Mucosa of descending colon (tissue), 3 donors: ENCODE measurements around the gene B4GALT1. TPM values are rescaled to one million over a fixed set of nuclear protein-coding genes. Genes with fewer than 3 reads are reported as not detected.

Experiments
- ATAC-seq: fragments of 200-7000 bp; cut with Tn5 transposase; one replicate; pipeline ENCODE4 v1.9.1; 2020; ENCODE audit warnings: mild to moderate bottlenecking, moderate library complexity
- DNase-seq, 3 donors: peaks; one replicate each; pipeline ENCODE4 v3.0.0-alpha.2; 2020
- H3K36me3 ChIP-seq: fragments of 200-600 bp; one replicate; pipeline ENCODE4 v1.8.0; 2021; ENCODE audit warnings: low read depth, mild to moderate bottlenecking
- H3K4me1 ChIP-seq: fragments of 200-600 bp; one replicate; pipeline ENCODE4 v1.8.0; 2021; ENCODE audit warnings: low read depth, mild to moderate bottlenecking
- H3K4me3 ChIP-seq: fragments of 200-600 bp; one replicate; pipeline ENCODE4 v1.8.0; 2021; ENCODE audit warnings: mild to moderate bottlenecking
- H3K9me3 ChIP-seq: fragments of 200-600 bp; one replicate; pipeline ENCODE4 v1.8.0; 2021; ENCODE audit warnings: mild to moderate bottlenecking
- CTCF ChIP-seq: fragments of 200-600 bp; IDR thresholded peaks from one replicate; pipeline ENCODE4 v1.8.0; 2022; ENCODE audit warnings: antibody characterized with exemption, mild to moderate bottlenecking
- intact Hi-C, 2 donors: fragments of 100-400 bp; cut with DNase I in 1 of 2; cut with micrococcal nuclease in 1 of 2; formaldehyde crosslinking; loops; one replicate each; pipeline versions ENCODE4 v1.11.0 to v1.11.1; 2022; cut with DNase I, micrococcal nuclease
- total RNA-seq, 3 donors: library from RNA; stranded (reverse); fragmentation: NEBNext Ultra II Directional in 2 of 3; extraction: Animal tissue kit (Norgen Biotek cat#: 25700) in 2 of 3; gene quantifications; one replicate each; pipeline versions ENCODE4 v1.2.1 to v1.2.4, GENCODE V29; 2021 to 2023
- donor health status: DM: no; HTN: no; CAD: no; lungs with moderate emphysema.
- donor health status: DM: no; HTN: no; CAD: no.
- donor health status: DM: no; HTN: yes; CAD: no.

Gene B4GALT1
- total RNA-seq, 3 donors from 2014 or later = 66.0 to 203 (median 103) TPM

- TF ChIP-seq CTCF = no peak
- H3K4me3 ChIP-seq = no peak overlapping the region
- ATAC-seq = peak; percentile 85
- intact Hi-C loops = no loop called here
- H3K36me3 ChIP-seq = no peaks in the 10 kb centered on the region
- peak; percentile 48 to 78 (median 51) for DNase-seq
- no peaks in the 10 kb centered on the region for H3K4me1 ChIP-seq
- no peaks in the 10 kb centered on the region for H3K9me3 ChIP-seq
Measured at GRCh38 chr9:33202552-33203201, 35.5 kb upstream of the B4GALT1 start.

GRCh38 chr9:33202018-33202417 is 34.9 kb upstream of the B4GALT1 start:
- peak; percentile 7 for ATAC-seq

GRCh38 chr9:33198165-33198564 is 31.0 kb upstream of the B4GALT1 start:
- Histone ChIP-seq H3K4me1 (no peaks in the 10 kb centered on the region), H3K36me3 (no peaks in the 10 kb centered on the region), H3K9me3 (no peaks in the 10 kb centered on the region), H3K4me3 (no peak overlapping the region)
- peak; percentile 32 for ATAC-seq
- TF ChIP-seq CTCF = no peak
- DNase-seq = no peak
- intact Hi-C loops = no loop called here

More at GRCh38 chr9:33202018-33202417, 34.9 kb upstream of the B4GALT1 start:
- no peaks in the 10 kb centered on the region for H3K9me3 ChIP-seq
- H3K4me3 ChIP-seq = no peak overlapping the region
- no peak for TF ChIP-seq CTCF
- no peaks in the 10 kb centered on the region for H3K4me1 ChIP-seq
- no peaks in the 10 kb centered on the region for H3K36me3 ChIP-seq
- no peak for DNase-seq
- intact Hi-C loops = no loop called here

GRCh38 chr9:33197279-33198152 is 30.4 kb upstream of the B4GALT1 start:
- H3K36me3 ChIP-seq = no peaks in the 10 kb centered on the region
- no peak for TF ChIP-seq CTCF
- H3K9me3 ChIP-seq = no peaks in the 10 kb centered on the region
- H3K4me1 ChIP-seq = no peaks in the 10 kb centered on the region
- intact Hi-C loops = no loop called here
- DNase-seq = peak in 1 of 3 donors; percentile 23
- no peak overlapping the region for H3K4me3 ChIP-seq
- peak; percentile 54 for ATAC-seq

GRCh38 chr9:33196736-33197135 is 29.6 kb upstream of the B4GALT1 start:
- Histone ChIP-seq H3K36me3 (no peaks in the 10 kb centered on the region), H3K4me1 (no peaks in the 10 kb centered on the region), H3K4me3 (no peak overlapping the region), H3K9me3 (no peaks in the 10 kb centered on the region)
- TF ChIP-seq CTCF = no peak
- intact Hi-C loops = no loop called here
- no peak for DNase-seq
- no peak for ATAC-seq
